NB4 (cell line): ENCODE measurements around the gene PAX3.
A peak's percentile ranks its signal among the peaks of the same experiment; 100 is the strongest.

Experiments
- DNase-seq: peaks from one replicate; pipeline ENCODE4 v3.0.0; 2010; ENCODE audit warnings: low read depth
- H3K4me3 ChIP-seq: one replicate; pipeline ENCODE4 v1.5.1; 2011; ENCODE audit warnings: mild to moderate bottlenecking, low read depth, low read length, moderate library complexity
- MYC ChIP-seq: IDR thresholded peaks from 2 replicates; pipeline ENCODE4 v1.6.1; 2011; ENCODE audit warnings: low read depth, low read length
- POLR2A ChIP-seq: IDR thresholded peaks from 2 replicates; pipeline ENCODE4 v1.6.1; 2011; ENCODE audit warnings: mild to moderate bottlenecking; ENCODE audit not compliant: insufficient read length; ENCODE audit errors: extremely low read depth
- TF ChIP-seq, protein P1 (sequence below): IDR thresholded peaks from 2 replicates; pipeline ENCODE4 v1.6.1; 2011; ENCODE audit warnings: low read depth, low read length
- TF ChIP-seq, protein P2 (sequence below): IDR thresholded peaks from one replicate; pipeline ENCODE4 v1.5.1; 2012; ENCODE audit warnings: low read depth, low read length

Gene PAX3

DNA sequence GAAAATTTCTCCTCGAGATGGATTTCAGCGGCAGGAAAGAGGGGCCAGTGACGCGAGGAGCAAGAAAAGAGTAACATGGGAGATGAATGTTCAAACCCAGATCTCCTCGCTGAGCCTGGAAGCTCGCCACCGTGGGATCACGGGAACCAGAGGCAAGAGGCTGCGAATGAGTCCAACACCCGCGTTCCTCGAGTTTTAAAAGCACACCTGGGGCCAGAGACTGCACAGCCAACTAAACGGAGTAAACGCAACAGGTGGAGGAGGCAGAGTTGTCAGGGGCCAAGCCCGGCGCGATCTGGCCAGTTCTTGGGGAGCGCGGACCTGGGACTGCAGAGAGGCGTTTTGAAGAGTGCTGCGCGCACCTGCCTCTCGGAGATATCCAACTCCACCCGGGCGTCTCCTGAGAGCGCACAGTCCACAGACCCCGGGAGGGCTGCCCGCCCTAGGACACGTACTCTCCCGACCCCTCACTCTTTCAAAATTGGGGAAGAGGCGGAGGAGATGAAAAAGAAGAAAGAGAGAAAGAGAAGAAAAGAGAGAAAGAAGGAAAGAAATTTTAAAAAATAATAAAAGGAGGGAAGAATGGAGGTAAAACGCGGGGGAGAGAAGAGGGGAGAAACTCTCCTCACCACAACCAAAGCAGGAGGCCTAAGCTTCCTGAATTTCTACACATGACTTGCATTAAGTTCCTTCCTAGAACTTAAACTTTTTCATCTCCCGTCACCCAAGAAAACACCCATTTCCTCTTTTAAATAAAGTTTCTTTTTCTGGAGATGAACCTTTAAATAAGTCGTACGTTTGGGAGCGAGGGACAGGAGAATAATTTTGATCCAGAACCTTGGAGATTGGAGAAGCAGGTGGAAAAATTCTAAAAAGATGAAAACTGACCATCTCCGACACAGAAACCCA, 5.3 kb upstream of the PAX3 start:
- TF ChIP-seq MYC: no peak
- TF ChIP-seq, protein P1, sequence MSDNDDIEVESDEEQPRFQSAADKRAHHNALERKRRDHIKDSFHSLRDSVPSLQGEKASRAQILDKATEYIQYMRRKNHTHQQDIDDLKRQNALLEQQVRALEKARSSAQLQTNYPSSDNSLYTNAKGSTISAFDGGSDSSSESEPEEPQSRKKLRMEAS: peak; percentile 1; the same call in 1 of the 2 replicates
- TF ChIP-seq, protein P2, sequence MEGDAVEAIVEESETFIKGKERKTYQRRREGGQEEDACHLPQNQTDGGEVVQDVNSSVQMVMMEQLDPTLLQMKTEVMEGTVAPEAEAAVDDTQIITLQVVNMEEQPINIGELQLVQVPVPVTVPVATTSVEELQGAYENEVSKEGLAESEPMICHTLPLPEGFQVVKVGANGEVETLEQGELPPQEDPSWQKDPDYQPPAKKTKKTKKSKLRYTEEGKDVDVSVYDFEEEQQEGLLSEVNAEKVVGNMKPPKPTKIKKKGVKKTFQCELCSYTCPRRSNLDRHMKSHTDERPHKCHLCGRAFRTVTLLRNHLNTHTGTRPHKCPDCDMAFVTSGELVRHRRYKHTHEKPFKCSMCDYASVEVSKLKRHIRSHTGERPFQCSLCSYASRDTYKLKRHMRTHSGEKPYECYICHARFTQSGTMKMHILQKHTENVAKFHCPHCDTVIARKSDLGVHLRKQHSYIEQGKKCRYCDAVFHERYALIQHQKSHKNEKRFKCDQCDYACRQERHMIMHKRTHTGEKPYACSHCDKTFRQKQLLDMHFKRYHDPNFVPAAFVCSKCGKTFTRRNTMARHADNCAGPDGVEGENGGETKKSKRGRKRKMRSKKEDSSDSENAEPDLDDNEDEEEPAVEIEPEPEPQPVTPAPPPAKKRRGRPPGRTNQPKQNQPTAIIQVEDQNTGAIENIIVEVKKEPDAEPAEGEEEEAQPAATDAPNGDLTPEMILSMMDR: no peak
- peak; percentile 74 for DNase-seq
- H3K4me3 ChIP-seq: peak overlapping the region; percentile 69

- DNase-seq: no peak
- H3K4me3 ChIP-seq: no peak overlapping the region
- TF ChIP-seq MYC: no peak
- no peak for TF ChIP-seq POLR2A
- TF ChIP-seq, protein P1: no peak
- TF ChIP-seq, protein P2: no peak
These were observed 4.4 kb upstream of the PAX3 start for GRCh38 chr2:222303045-222303827.

DNA sequence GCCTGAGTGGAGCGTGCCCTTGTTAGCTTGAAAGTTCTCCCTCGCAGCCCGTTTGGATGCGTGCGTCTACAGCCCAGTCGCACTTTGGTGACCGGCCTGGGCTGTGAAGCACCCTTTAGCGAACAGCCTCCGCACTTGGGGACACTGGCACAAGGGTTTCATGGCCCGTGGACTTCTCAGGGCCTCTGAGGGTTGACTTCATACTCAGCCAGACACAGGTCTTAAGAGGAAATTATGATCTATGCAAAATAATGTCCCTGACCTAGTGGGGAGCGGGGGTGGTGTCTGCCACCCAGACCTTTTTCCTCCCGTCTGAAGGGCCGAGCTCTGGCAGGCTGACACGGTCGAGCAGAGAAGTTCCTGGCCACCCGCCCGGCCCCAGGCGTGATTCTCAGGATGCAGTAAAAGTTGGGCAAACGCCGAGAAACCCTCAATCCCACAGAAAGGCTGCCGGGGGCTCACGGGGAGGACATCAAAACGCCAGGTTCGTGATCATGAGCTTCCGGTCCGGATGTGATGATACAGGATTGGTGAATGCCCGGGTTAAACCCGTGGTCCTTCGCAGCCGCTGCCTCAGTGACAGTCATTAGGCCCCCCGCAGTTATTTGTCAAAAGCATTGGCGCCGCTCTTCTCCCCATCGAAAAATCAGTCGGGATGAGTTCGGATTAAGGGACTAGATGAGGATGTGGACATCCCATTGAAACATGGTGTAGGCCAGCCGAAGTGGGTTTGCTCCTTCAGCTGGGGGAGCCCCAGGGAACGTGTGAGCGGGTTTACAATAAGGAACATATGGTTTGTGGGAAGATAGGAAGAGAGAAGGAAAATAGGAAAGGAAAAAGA, 3.6 kb upstream of the PAX3 start:
- TF ChIP-seq, protein P1: no peak
- no peak for TF ChIP-seq MYC
- TF ChIP-seq, protein P2: no peak
- no peak for TF ChIP-seq POLR2A
- peak; percentile 78 for DNase-seq
- no peak overlapping the region for H3K4me3 ChIP-seq

DNA sequence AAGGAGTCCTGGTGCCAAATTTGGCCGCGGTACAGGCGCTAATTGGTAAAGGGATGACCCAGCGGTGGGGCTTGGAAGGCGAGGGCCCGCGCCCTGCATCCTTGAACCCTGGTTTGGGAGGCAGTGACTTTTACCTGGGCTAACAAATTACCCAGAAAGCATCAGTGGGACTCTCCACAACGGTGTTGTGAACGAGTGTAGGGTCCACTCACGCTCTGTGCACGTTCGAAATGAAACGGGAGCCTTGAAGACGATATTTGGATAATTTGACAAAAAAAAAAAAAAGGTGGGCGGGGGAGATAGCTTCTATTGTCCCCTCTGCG, 3.0 kb upstream of the PAX3 start:
- TF ChIP-seq MYC: no peak
- TF ChIP-seq, protein P1: no peak
- TF ChIP-seq POLR2A: no peak
- TF ChIP-seq, protein P2: no peak
- no peak overlapping the region for H3K4me3 ChIP-seq
- DNase-seq: no peak

- TF ChIP-seq, protein P1: no peak
- TF ChIP-seq POLR2A (no peak), MYC (no peak)
- TF ChIP-seq, protein P2: no peak
- no peak for DNase-seq
These were observed 2.4 kb upstream of the PAX3 start for GRCh38 chr2:222301053-222301795.

More at GRCh38 chr2:222301053-222301795, 2.4 kb upstream of the PAX3 start:
- H3K4me3 ChIP-seq: no peak overlapping the region
